Measurements from ENCODE around the gene MT1F.

GRCh38 chr16:56675685-56676210 is 18.0 kb downstream of the MT1F start:
- TF ChIP-seq CTCF (conservative IDR thresholded peaks at IDR 0.05; ENCODE audit: low read depth, low read length) (no peak), POLR2A (IDR thresholded peaks at IDR 0.05; ENCODE audit: low read depth, low read length) (no peak), SMC3 (IDR thresholded peaks at IDR 0.05; ENCODE audit: low read depth, low read length) (no peak), RFX5 (IDR thresholded peaks at IDR 0.05; ENCODE audit: low read depth, low read length) (no peak), FOS (IDR thresholded peaks at IDR 0.05; ENCODE audit: low read depth, low read length) (no peak), CHD1 (IDR thresholded peaks at IDR 0.05; ENCODE audit: low read depth, low read length) (no peak), RCOR1 (IDR thresholded peaks at IDR 0.05; ENCODE audit: insufficient replicate concordance, low read length) (no peak), MAFK (IDR thresholded peaks at IDR 0.05; ENCODE audit: low read depth, low read length) (no peak)
